Thyroid gland (tissue), 4 donors: ENCODE results near the gene EYS. TPM values are rescaled to one million over a fixed set of nuclear protein-coding genes. Genes with fewer than 3 reads are reported as not detected.

ENCODE experiments used
- DNase-seq, 2 donors: peaks; one replicate each; pipeline ENCODE4 v3.0.0-alpha.2; 2019
- H3K27ac ChIP-seq, 3 donors: fragments of 200-600 bp; sonication (generic); 1 replicate in 2 of 3; 2 replicates in 1 of 3; pipeline ENCODE4 v1.5.1; 2016 to 2019; ENCODE audit warnings: mild to moderate bottlenecking in 1 of 3, moderate library complexity in 1 of 3
- H3K27me3 ChIP-seq: fragments of 200-600 bp; sonication (generic); one replicate; pipeline ENCODE4 v1.5.1; 2019
- H3K36me3 ChIP-seq, 2 donors: fragments of 200-600 bp; sonication (generic); one replicate each; pipeline ENCODE4 v1.5.1; 2016 to 2019
- H3K4me1 ChIP-seq, 2 donors: fragments of 200-600 bp; sonication (generic); one replicate each; pipeline ENCODE4 v1.5.1; 2017 to 2019
- H3K4me3 ChIP-seq, 3 donors: fragments of 200-600 bp; sonication (generic); replicated peaks in 1 of 3; 1 replicate in 2 of 3; 2 replicates in 1 of 3; pipeline ENCODE4 v1.5.1; 2016; ENCODE audit warnings: mild to moderate bottlenecking in 1 of 3
- H3K9me3 ChIP-seq: fragments of 200-600 bp; sonication (generic); one replicate; pipeline ENCODE4 v1.5.1; 2017
- CTCF ChIP-seq, 6 experiments: fragments of 200-600 bp in 3 of 6; fragments of 450-650 bp in 3 of 6; sonication (generic) in 3 of 6; IDR thresholded peaks; one replicate each; pipeline ENCODE4 v1.5.1; 2016 to 2019; ENCODE audit warnings: antibody characterized with exemption in 6 of 6, mild to moderate bottlenecking in 2 of 6, inconsistent platforms in 1 of 6, moderate library complexity in 1 of 6
- POLR2A ChIP-seq, 2 donors: fragments of 450-650 bp; IDR thresholded peaks; one replicate each; pipeline ENCODE4 v1.6.1; 2017; ENCODE audit warnings: antibody characterized with exemption in 2 of 2, mild to moderate bottlenecking in 2 of 2, moderate library complexity in 1 of 2
- WGBS, 2 donors: methylation state at CpG; one replicate each; pipeline ENCODE4 v1.1.5; 2017; 5-methylcytosine and 5-hydroxymethylcytosine counted together
- intact Hi-C: fragments of 100-400 bp; cut with DNase I; formaldehyde crosslinking; loops from one replicate; pipeline ENCODE4 v1.15.1; 2023
- total RNA-seq, 4 donors: library from RNA; depleted of rRNA; stranded (reverse); fragments of >200 nt; gene quantifications; one replicate each; pipeline ENCODE4 v1.2.3, GENCODE V29; 2016

Gene EYS
- total RNA-seq, 4 donors from 2014 or later, result not detected

- no peaks in the 10 kb centered on the region for H3K4me1 ChIP-seq
- no peak overlapping the region for H3K4me3 ChIP-seq
- no peak for DNase-seq
- no peak overlapping the region for H3K27ac ChIP-seq
- no peaks in the 10 kb centered on the region for H3K9me3 ChIP-seq
- H3K36me3 ChIP-seq, result no peaks in the 10 kb centered on the region
- WGBS, 2 donors, result 81 to 93% methylated on average over 1 of the region's 1 CpG
- intact Hi-C loops, result no loop called here
- H3K27me3 ChIP-seq, result no peaks in the 10 kb centered on the region
- TF ChIP-seq CTCF (IDR thresholded peaks at IDR 0.05), result no peak
- no peak for TF ChIP-seq POLR2A (IDR thresholded peaks at IDR 0.05)
These were observed 1417.1 kb downstream of the EYS start for GRCh38 chr6:64289931-64290330.

- TF ChIP-seq CTCF (IDR thresholded peaks at IDR 0.05) (no peak), POLR2A (IDR thresholded peaks at IDR 0.05) (no peak)
- Histone ChIP-seq H3K27ac (no peak overlapping the region), H3K27me3 (no peaks in the 10 kb centered on the region), H3K4me1 (no peaks in the 10 kb centered on the region), H3K4me3 (no peak overlapping the region), H3K9me3 (no peaks in the 10 kb centered on the region), H3K36me3 (no peaks in the 10 kb centered on the region)
- 44 to 69% methylated on average over 3 of the region's 3 CpGs for WGBS, 2 donors
- intact Hi-C loops, result no loop called here
- no peak for DNase-seq
These were observed 1418.7 kb downstream of the EYS start for GRCh38 chr6:64288351-64288750.

DNA sequence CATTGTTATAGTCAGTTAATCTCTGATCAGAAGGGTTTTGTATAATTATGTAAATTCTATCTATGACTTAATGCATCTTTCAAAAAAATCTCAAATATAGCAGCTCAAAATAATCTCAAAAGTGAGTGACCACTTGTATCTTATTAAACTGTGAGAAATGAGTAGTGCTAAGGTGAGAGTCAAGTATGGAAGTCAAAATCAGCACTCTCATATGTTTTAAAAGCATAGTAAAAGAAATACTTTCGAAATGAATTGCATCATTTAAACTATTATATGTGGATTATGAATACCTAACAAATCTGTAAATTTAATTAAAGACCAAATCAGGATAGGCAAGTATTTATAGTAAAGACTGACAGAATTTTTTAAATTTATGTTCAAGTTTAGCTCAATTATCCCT is 1425.9 kb downstream of the EYS start:
- 88 to 90% methylated on average over 1 of the region's 1 CpG for WGBS, 2 donors
- TF ChIP-seq POLR2A (IDR thresholded peaks at IDR 0.05) (no peak), CTCF (IDR thresholded peaks at IDR 0.05) (no peak)

GRCh38 chr6:64280569-64280968 is 1426.5 kb downstream of the EYS start:
- H3K36me3 ChIP-seq, result no peaks in the 10 kb centered on the region
- H3K9me3 ChIP-seq, result no peaks in the 10 kb centered on the region
- peak in 1 of 2 donors; percentile 34 for DNase-seq
- WGBS, 2 donors, result 65 to 78% methylated on average over 1 of the region's 1 CpG
- no peak overlapping the region for H3K4me3 ChIP-seq
- TF ChIP-seq POLR2A (IDR thresholded peaks at IDR 0.05) (no peak), CTCF (IDR thresholded peaks at IDR 0.05) (peak in 2 of 6 experiments; percentile 23 to 38)
- H3K27me3 ChIP-seq, result no peaks in the 10 kb centered on the region
- no peak overlapping the region for H3K27ac ChIP-seq
- H3K4me1 ChIP-seq, result no peaks in the 10 kb centered on the region
- intact Hi-C loops, result no loop called here

More for the DNA sequence above, 1425.9 kb downstream of the EYS start:
- no peak overlapping the region for H3K27ac ChIP-seq
- no peaks in the 10 kb centered on the region for H3K9me3 ChIP-seq
- intact Hi-C loops, result no loop called here
- no peaks in the 10 kb centered on the region for H3K36me3 ChIP-seq
- no peak for DNase-seq
- no peaks in the 10 kb centered on the region for H3K4me1 ChIP-seq
- H3K27me3 ChIP-seq, result no peaks in the 10 kb centered on the region
- H3K4me3 ChIP-seq, result no peak overlapping the region

DNA sequence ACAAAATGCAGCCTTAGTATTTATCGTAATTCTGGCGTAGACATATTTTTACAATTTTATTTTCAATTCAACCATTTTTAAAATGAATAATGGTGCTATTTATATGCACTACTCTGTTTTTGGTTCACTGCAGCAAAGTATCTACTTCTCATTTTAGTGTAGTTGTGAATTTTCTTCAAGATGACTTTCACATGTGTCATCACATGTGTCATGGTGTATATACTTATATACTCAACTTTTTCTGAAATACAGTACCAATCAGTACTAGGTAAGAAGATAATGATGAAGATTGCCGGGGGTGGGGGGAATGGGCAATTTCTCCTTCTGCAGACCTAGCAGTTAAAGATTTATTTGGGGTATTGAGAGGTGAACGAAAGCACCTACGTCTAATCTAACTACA is 1436.9 kb downstream of the EYS start:
- H3K36me3 ChIP-seq, result no peaks in the 10 kb centered on the region
- TF ChIP-seq CTCF (IDR thresholded peaks at IDR 0.05) (no peak), POLR2A (IDR thresholded peaks at IDR 0.05) (no peak)
- WGBS, 2 donors, result 92% methylated on average over 5 of the region's 5 CpGs
- no peak for DNase-seq
- H3K27me3 ChIP-seq, result no peaks in the 10 kb centered on the region
- H3K27ac ChIP-seq, result no peak overlapping the region
- intact Hi-C loops, result no loop called here
- no peaks in the 10 kb centered on the region for H3K9me3 ChIP-seq
- no peak overlapping the region for H3K4me3 ChIP-seq
- no peaks in the 10 kb centered on the region for H3K4me1 ChIP-seq
